Right renal cortex interstitium (tissue), 3 donors: ENCODE results near the gene TNFRSF8. TPM values are rescaled to one million over a fixed set of nuclear protein-coding genes. Genes with fewer than 3 reads are reported as not detected.

Experiments
- DNase-seq, 3 donors: peaks; one replicate each; pipeline ENCODE4 v3.0.0-alpha.2; 2013; ENCODE audit warnings: low read depth in 3 of 3, low spot score in 2 of 3
- polyA plus RNA-seq, 3 donors: library from polyadenylated mRNA; unstranded; fragments of 120-200 nt; gene quantifications; one replicate each; pipeline ENCODE4 v1.2.1, GENCODE V29; 2013; ENCODE audit not compliant: insufficient read length in 3 of 3

Gene TNFRSF8
- polyA plus RNA-seq, 3 donors = 0.47 to 0.75 (median 0.71) TPM

GRCh38 chr1:12059722-12060464 is 3.2 kb upstream of the TNFRSF8 start:
- DNase-seq = no peak

GRCh38 chr1:12060500-12060899 is 2.6 kb upstream of the TNFRSF8 start:
- DNase-seq = no peak

- no peak for DNase-seq
Measured at GRCh38 chr1:12064073-12064969, 1.2 kb downstream of the TNFRSF8 start.

- no peak for DNase-seq
Measured at GRCh38 chr1:12065872-12066271, 2.8 kb downstream of the TNFRSF8 start.

- DNase-seq = no peak
Measured at GRCh38 chr1:12067900-12068821, 5.1 kb downstream of the TNFRSF8 start.

GRCh38 chr1:12069623-12070244 is 6.6 kb downstream of the TNFRSF8 start:
- no peak for DNase-seq

- no peak for DNase-seq
Measured at GRCh38 chr1:12071892-12072291, 8.8 kb downstream of the TNFRSF8 start.

- DNase-seq = no peak
Measured at GRCh38 chr1:12072741-12073140, 9.6 kb downstream of the TNFRSF8 start.

GRCh38 chr1:12073796-12074195 is 10.7 kb downstream of the TNFRSF8 start:
- no peak for DNase-seq

GRCh38 chr1:12075195-12076114 is 12.4 kb downstream of the TNFRSF8 start:
- peak; percentile 62 to 67 (median 65) for DNase-seq

- DNase-seq = no peak
Measured at GRCh38 chr1:12076425-12077005, 13.4 kb downstream of the TNFRSF8 start.

GRCh38 chr1:12078575-12078937 is 15.5 kb downstream of the TNFRSF8 start:
- DNase-seq = no peak

- DNase-seq = no peak
Measured at GRCh38 chr1:12078938-12079861, 16.1 kb downstream of the TNFRSF8 start.

- no peak for DNase-seq
Measured at GRCh38 chr1:12080156-12080555, 17.1 kb downstream of the TNFRSF8 start.

- DNase-seq = no peak
Measured at GRCh38 chr1:12080773-12081556, 17.9 kb downstream of the TNFRSF8 start.

GRCh38 chr1:12081648-12082396 is 18.7 kb downstream of the TNFRSF8 start:
- no peak for DNase-seq
